ENCODE data around the gene CDH23.

The CDH23 gene

GRCh38 chr10:71529207-71529827, 132.6 kb downstream of the CDH23 start:
- DNase-seq (ENCODE audit: insufficient read length, low spot score): no peak
- no peak for FAIRE-seq

GRCh38 chr10:71530781-71531180, 134.1 kb downstream of the CDH23 start:
- no peak for DNase-seq (ENCODE audit: insufficient read length, low spot score)
- no peak for FAIRE-seq

GRCh38 chr10:71531485-71532446, 135.0 kb downstream of the CDH23 start:
- DNase-seq (ENCODE audit: insufficient read length, low spot score): peak; percentile 40

GRCh38 chr10:71532878-71533277, 136.2 kb downstream of the CDH23 start:
- no peak for FAIRE-seq
- DNase-seq (ENCODE audit: insufficient read length, low spot score): no peak

More at GRCh38 chr10:71531485-71532446, 135.0 kb downstream of the CDH23 start:
- FAIRE-seq: no peak

- DNase-seq (ENCODE audit: insufficient read length, low spot score) (no peak), FAIRE-seq (no peak)
Observed at GRCh38 chr10:71533936-71534335, 137.2 kb downstream of the CDH23 start.

- DNase-seq (ENCODE audit: insufficient read length, low spot score) (no peak), FAIRE-seq (no peak)
Observed at GRCh38 chr10:71534568-71535194, 138.0 kb downstream of the CDH23 start.

- FAIRE-seq (no peak), DNase-seq (ENCODE audit: insufficient read length, low spot score) (no peak)
Observed at GRCh38 chr10:71536332-71536731, 139.6 kb downstream of the CDH23 start.

GRCh38 chr10:71537125-71537524, 140.4 kb downstream of the CDH23 start:
- DNase-seq (ENCODE audit: insufficient read length, low spot score) (no peak), FAIRE-seq (no peak)

- DNase-seq (ENCODE audit: insufficient read length, low spot score): no peak
- FAIRE-seq: no peak
Observed at GRCh38 chr10:71537681-71538080, 141.0 kb downstream of the CDH23 start.

- no peak for FAIRE-seq
- no peak for DNase-seq (ENCODE audit: insufficient read length, low spot score)
Observed at GRCh38 chr10:71538608-71539260, 142.0 kb downstream of the CDH23 start.

GRCh38 chr10:71539442-71540118, 142.9 kb downstream of the CDH23 start:
- FAIRE-seq: no peak
- no peak for DNase-seq (ENCODE audit: insufficient read length, low spot score)

- DNase-seq (ENCODE audit: insufficient read length, low spot score) (no peak), FAIRE-seq (no peak)
Observed at GRCh38 chr10:71542478-71542877, 145.8 kb downstream of the CDH23 start.

GRCh38 chr10:71543608-71544170, 147.0 kb downstream of the CDH23 start:
- DNase-seq (ENCODE audit: insufficient read length, low spot score) (no peak), FAIRE-seq (no peak)

- DNase-seq (ENCODE audit: insufficient read length, low spot score): no peak
Observed at GRCh38 chr10:71545001-71545400, 148.3 kb downstream of the CDH23 start.

GRCh38 chr10:71546220-71546619, 149.5 kb downstream of the CDH23 start:
- no peak for DNase-seq (ENCODE audit: insufficient read length, low spot score)
- no peak for FAIRE-seq

More at GRCh38 chr10:71545001-71545400, 148.3 kb downstream of the CDH23 start:
- FAIRE-seq: no peak

GRCh38 chr10:71547312-71547711, 150.6 kb downstream of the CDH23 start:
- FAIRE-seq (no peak), DNase-seq (ENCODE audit: insufficient read length, low spot score) (no peak)

GRCh38 chr10:71547876-71548846, 151.4 kb downstream of the CDH23 start:
- DNase-seq (ENCODE audit: insufficient read length, low spot score) (peak; percentile 27), FAIRE-seq (no peak)

GRCh38 chr10:71549766-71550533, 153.2 kb downstream of the CDH23 start:
- FAIRE-seq: no peak
- DNase-seq (ENCODE audit: insufficient read length, low spot score): no peak
